Measurements from ENCODE around the gene TRPM2.

The TRPM2 gene

DNA sequence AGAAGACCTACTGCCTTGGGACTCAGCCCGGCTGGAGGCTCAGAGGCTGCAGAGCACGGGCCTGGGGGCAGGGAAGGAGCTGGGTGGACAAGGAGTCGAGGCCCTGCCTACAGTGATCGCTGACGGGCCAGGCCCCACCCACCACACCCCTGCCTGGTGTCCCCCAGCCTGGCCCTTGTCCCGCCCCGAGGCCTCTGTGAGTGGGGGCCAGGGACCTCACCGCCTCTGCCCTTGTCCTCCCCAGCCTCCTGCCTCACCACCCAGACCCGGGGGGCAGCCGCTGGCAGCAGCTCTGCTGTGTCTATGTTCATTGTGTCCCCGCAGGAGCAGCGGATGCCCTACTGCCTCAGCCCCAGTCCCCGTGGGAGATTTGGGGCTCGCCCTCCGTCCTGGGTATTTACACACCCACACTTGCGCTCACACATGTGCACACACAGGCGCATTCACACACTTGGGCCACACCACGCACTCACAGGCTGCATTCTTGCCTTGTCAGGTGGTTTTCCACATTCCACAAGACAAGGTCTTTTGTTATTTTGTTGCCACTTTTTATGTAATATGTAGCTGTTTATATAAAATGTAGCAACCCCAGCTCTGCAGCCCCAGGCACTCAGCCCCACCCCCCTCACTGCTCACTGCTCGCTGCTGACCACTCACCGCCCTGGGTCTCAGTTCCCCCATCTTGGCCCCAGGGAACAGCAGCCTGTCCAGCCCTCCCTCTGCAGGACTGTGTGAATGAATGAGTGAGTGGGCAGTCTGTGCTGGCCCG lies 46.3 kb upstream of the TRPM2 start:
- H3K27ac ChIP-seq, result no peak overlapping the region
- H3K79me2 ChIP-seq, result no peaks in the 10 kb centered on the region
- H3K9ac ChIP-seq, result no peak overlapping the region
- no peak overlapping the region for H3K4me2 ChIP-seq (ENCODE audit: low read length)
- H3K36me3 ChIP-seq (ENCODE audit: control insufficient read depth, insufficient read depth, low read length), result no peaks in the 10 kb centered on the region
- no peaks in the 10 kb centered on the region for H3K9me3 ChIP-seq (ENCODE audit: control insufficient read depth, low read length)
- no peaks in the 10 kb centered on the region for H3K27me3 ChIP-seq (ENCODE audit: control insufficient read depth, insufficient read depth, low read length)
- H3K4me3 ChIP-seq (ENCODE audit: low read depth, low read length), result no peak overlapping the region
- no peak overlapping the region for H2AFZ ChIP-seq
- no peaks in the 10 kb centered on the region for H3K4me1 ChIP-seq
- no peak for TF ChIP-seq CTCF (IDR thresholded peaks at IDR 0.05)

DNA sequence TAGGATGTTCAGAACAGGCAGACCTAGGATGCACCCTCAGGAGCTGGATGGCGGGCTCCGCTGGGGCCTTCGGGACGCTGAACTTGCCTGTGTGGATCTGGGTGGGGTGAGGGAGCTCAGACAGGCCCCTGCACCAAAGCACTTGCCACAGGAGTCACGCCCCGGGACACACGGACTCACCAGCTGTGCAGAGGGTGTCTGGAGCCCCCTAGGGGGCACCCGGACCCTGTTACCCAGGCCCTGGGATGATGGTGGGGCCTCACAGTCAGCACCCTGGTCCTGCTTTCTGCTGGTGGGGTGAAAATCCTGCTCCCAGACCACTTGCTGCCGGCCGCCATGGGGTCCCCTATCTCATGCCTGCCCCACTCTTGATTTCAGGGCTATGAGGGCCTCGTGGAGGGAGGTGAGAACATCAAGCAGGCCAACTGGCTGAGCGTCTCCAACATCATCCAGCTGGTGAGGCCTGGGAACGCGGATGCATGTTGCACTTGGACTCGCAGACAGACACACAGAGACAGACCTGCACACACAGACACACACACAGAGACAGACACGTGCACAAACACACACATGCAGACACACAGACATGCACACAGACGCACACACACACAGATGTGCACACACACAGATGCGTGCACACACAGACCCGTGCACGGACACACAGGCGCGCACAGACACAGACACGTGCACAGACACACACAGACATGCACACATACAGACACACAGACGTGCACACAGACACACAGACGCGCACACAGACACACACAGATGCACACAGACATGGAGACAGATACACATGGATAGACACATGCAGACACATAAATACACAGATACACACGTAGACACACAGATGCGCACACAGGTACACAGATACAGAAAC lies 42.6 kb upstream of the TRPM2 start:
- H3K4me2 ChIP-seq (ENCODE audit: low read length), result no peak overlapping the region
- no peaks in the 10 kb centered on the region for H3K79me2 ChIP-seq
- H3K27ac ChIP-seq, result no peak overlapping the region
- no peaks in the 10 kb centered on the region for H3K27me3 ChIP-seq (ENCODE audit: control insufficient read depth, insufficient read depth, low read length)
- H3K9ac ChIP-seq, result no peak overlapping the region
- no peaks in the 10 kb centered on the region for H3K4me1 ChIP-seq
- H3K9me3 ChIP-seq (ENCODE audit: control insufficient read depth, low read length), result no peaks in the 10 kb centered on the region
- no peak overlapping the region for H3K4me3 ChIP-seq (ENCODE audit: low read depth, low read length)
- H3K36me3 ChIP-seq (ENCODE audit: control insufficient read depth, insufficient read depth, low read length), result no peaks in the 10 kb centered on the region
- no peak overlapping the region for H2AFZ ChIP-seq
- no peak for TF ChIP-seq CTCF (IDR thresholded peaks at IDR 0.05)

DNA sequence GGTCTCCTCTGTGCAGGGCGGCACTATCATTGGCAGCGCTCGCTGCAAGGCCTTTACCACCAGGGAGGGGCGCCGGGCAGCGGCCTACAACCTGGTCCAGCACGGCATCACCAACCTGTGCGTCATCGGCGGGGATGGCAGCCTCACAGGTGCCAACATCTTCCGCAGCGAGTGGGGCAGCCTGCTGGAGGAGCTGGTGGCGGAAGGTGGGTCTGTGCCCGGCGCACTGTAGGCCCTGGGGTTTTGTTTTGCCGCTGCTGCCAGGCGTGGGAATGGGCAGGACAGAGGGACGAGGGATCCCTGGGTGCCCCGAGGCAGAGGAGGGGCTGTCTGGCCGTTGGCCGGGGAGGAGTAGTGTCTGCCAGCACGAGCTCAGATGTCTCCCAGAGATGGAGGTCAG lies 41.3 kb upstream of the TRPM2 start:
- Histone ChIP-seq H3K9ac (no peak overlapping the region), H3K27ac (no peak overlapping the region), H3K79me2 (no peaks in the 10 kb centered on the region), H3K4me3 (ENCODE audit: low read depth, low read length) (no peak overlapping the region), H3K9me3 (ENCODE audit: control insufficient read depth, low read length) (no peaks in the 10 kb centered on the region), H3K27me3 (ENCODE audit: control insufficient read depth, insufficient read depth, low read length) (no peaks in the 10 kb centered on the region), H3K4me2 (ENCODE audit: low read length) (no peak overlapping the region), H3K4me1 (no peaks in the 10 kb centered on the region), H2AFZ (no peak overlapping the region), H3K36me3 (ENCODE audit: control insufficient read depth, insufficient read depth, low read length) (no peaks in the 10 kb centered on the region)
- TF ChIP-seq CTCF (IDR thresholded peaks at IDR 0.05), result no peak

- H3K4me1 ChIP-seq, result no peaks in the 10 kb centered on the region
- no peak overlapping the region for H3K27ac ChIP-seq
- no peak overlapping the region for H2AFZ ChIP-seq
- no peaks in the 10 kb centered on the region for H3K9me3 ChIP-seq (ENCODE audit: control insufficient read depth, low read length)
- no peaks in the 10 kb centered on the region for H3K79me2 ChIP-seq
- H3K4me2 ChIP-seq (ENCODE audit: low read length), result no peak overlapping the region
- H3K9ac ChIP-seq, result no peak overlapping the region
- H3K27me3 ChIP-seq (ENCODE audit: control insufficient read depth, insufficient read depth, low read length), result no peaks in the 10 kb centered on the region
- H3K4me3 ChIP-seq (ENCODE audit: low read depth, low read length), result no peak overlapping the region
- no peaks in the 10 kb centered on the region for H3K36me3 ChIP-seq (ENCODE audit: control insufficient read depth, insufficient read depth, low read length)
- TF ChIP-seq CTCF (IDR thresholded peaks at IDR 0.05), result no peak
Measured at GRCh38 chr21:44312716-44313115, 40.7 kb upstream of the TRPM2 start.
